Brain microvascular endothelial cell (primary cell): ENCODE data around the gene GHRH.

Experiments
- DNase-seq: peaks from one replicate; pipeline ENCODE4 v3.0.0-alpha.2; 2020
- H3K27ac ChIP-seq: fragments of 250-450 bp; sonication (Bioruptor Pico); 2 replicates; pipeline ENCODE4 v1.5.1; 2020; ENCODE audit warnings: mild to moderate bottlenecking, moderate library complexity
- H3K27me3 ChIP-seq: fragments of 250-450 bp; sonication (Bioruptor Pico); replicated peaks from 2 replicates; pipeline ENCODE4 v1.5.1; 2020; ENCODE audit warnings: mild to moderate bottlenecking
- H3K36me3 ChIP-seq: fragments of 250-450 bp; sonication (Bioruptor Pico); replicated peaks from 2 replicates; pipeline ENCODE4 v1.5.1; 2020; ENCODE audit warnings: mild to moderate bottlenecking
- H3K4me3 ChIP-seq: 2 replicates; pipeline ENCODE4 v1.5.1; 2011; ENCODE audit warnings: low read depth, mild to moderate bottlenecking, control low read depth, low read length, moderate library complexity
- CTCF ChIP-seq: IDR thresholded peaks from 2 replicates; pipeline ENCODE4 v1.5.1; 2011; ENCODE audit warnings: low read depth, mild to moderate bottlenecking, moderate library complexity, low read length, control low read depth, inconsistent platforms; ENCODE audit errors: missing control alignments
- in situ Hi-C: cut with HindIII; loops from 2 replicates; pipeline ENCODE4 v1.10.0; 2017; ENCODE audit warnings: low sequenced_read_pairs, low pct_ligation_motif_present

The GHRH gene

GRCh38 chr20:37220731-37221130 is 40.9 kb downstream of the GHRH start:
- H3K27me3 ChIP-seq: no peaks in the 10 kb centered on the region
- DNase-seq: no peak
- no peak overlapping the region for H3K4me3 ChIP-seq
- peaks cover 35% of the 10 kb centered on the region for H3K36me3 ChIP-seq
- in situ Hi-C loops: no loop called here
- H3K27ac ChIP-seq: no peak overlapping the region
- no peak for TF ChIP-seq CTCF

GRCh38 chr20:37219751-37220668 is 41.6 kb downstream of the GHRH start:
- in situ Hi-C loops: no loop called here
- Histone ChIP-seq H3K4me3 (no peak overlapping the region), H3K27ac (no peak overlapping the region), H3K27me3 (no peaks in the 10 kb centered on the region), H3K36me3 (peaks cover 30% of the 10 kb centered on the region)
- DNase-seq: no peak
- no peak for TF ChIP-seq CTCF

- H3K36me3 ChIP-seq: peaks cover 24% of the 10 kb centered on the region
- in situ Hi-C loops: no loop called here
These were observed 42.6 kb downstream of the GHRH start for GRCh38 chr20:37218976-37219375.

GRCh38 chr20:37218441-37218840 is 43.2 kb downstream of the GHRH start:
- in situ Hi-C loops: no loop called here
- Histone ChIP-seq H3K27ac (no peak overlapping the region), H3K4me3 (no peak overlapping the region), H3K27me3 (no peaks in the 10 kb centered on the region), H3K36me3 (peaks cover 25% of the 10 kb centered on the region)
- DNase-seq: no peak
- no peak for TF ChIP-seq CTCF

More at GRCh38 chr20:37218976-37219375, 42.6 kb downstream of the GHRH start:
- no peak for DNase-seq
- no peak overlapping the region for H3K27ac ChIP-seq
- H3K4me3 ChIP-seq: no peak overlapping the region
- no peak for TF ChIP-seq CTCF
- no peaks in the 10 kb centered on the region for H3K27me3 ChIP-seq

- Histone ChIP-seq H3K27me3 (no peaks in the 10 kb centered on the region), H3K36me3 (peaks cover 60% of the 10 kb centered on the region), H3K27ac (no peak overlapping the region), H3K4me3 (no peak overlapping the region)
- in situ Hi-C loops: no loop called here
- no peak for TF ChIP-seq CTCF
- DNase-seq: no peak
These were observed 51.8 kb downstream of the GHRH start for GRCh38 chr20:37209661-37210314.
